GM21737 (cell line): Measurements from ENCODE around the gene PLEKHH3.
"Not testable (repeated sequence)": the region's sequence is repeated elsewhere in the genome, so short reads cannot be mapped to it uniquely, and the experiment has no call there.

Experiments used
- ATAC-seq: cut with Tn5 transposase; IDR thresholded peaks from one replicate; pipeline ENCODE4 v1.9.1; 2021; ENCODE audit warnings: mild to moderate bottlenecking, moderate library complexity; ENCODE audit not compliant: unreplicated experiment

PLEKHH3 gene

DNA sequence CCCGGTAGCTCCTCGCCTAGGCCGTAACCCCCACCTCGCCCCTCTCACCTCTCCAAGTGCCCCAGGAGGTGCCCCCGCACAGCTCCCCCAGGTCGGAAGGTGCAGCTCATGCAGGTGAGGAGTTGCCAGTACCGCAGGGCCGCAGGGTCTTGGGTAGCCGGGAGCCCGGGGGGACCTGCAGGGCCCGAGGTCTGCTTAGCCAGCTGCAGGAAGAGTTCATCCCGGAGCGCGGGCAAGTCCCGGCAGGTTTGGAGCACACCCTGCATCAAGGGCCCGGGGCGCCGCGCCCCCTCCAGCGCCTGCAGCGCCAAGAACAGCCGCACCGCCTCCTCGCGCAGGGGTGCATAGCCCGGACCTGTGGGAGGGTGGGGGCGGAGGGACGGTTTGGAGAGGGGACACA, 4.8 kb downstream of the PLEKHH3 start:
- ATAC-seq: no peak

DNA sequence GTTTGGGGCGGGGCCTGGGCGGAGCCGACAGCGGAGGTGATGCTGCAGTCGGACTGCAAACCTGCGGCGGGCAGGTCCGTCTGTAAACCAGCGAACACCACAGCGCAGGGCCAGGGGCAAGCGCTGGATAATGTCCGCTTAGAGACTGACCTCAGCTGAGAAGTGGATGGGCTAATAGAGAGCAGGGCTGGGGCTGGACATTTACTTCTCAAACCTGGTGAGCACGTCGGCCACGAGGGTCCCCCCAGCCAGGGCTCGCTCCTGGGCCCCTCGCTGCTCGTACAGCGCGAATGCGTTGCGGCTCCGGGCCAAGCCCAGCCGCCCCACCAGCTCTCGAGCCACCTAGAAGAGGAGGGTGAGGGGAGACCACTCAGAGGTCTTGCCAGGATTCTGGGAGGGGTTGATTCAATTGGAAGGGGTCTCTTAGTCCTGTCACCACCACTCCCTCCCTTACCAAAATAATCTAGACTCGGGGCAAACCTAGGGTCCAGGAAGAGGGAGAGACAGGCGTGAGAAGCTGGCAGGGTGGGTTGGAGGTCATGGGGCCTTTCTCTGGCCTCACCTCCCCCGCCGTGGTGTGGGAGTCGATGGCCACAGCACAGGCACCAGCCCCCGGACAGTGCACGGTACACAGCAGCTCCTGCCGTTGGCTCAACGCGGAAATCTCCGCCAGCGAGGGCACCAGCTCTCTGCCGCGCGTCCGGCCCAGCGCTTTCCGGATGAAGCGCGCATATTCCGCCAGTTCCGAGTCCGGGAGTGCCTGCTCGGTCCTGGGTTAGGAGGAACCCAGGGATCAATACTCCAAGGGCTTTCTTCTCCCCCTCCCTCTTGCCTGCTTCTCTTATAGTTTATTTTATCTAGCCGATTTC, 5.8 kb downstream of the PLEKHH3 start:
- ATAC-seq: no peak

- no peak for ATAC-seq
Observed at GRCh38 chr17:42669977-42670788, 6.6 kb downstream of the PLEKHH3 start.

- no peak for ATAC-seq
Observed at GRCh38 chr17:42669705-42669976, 7.2 kb downstream of the PLEKHH3 start.

DNA sequence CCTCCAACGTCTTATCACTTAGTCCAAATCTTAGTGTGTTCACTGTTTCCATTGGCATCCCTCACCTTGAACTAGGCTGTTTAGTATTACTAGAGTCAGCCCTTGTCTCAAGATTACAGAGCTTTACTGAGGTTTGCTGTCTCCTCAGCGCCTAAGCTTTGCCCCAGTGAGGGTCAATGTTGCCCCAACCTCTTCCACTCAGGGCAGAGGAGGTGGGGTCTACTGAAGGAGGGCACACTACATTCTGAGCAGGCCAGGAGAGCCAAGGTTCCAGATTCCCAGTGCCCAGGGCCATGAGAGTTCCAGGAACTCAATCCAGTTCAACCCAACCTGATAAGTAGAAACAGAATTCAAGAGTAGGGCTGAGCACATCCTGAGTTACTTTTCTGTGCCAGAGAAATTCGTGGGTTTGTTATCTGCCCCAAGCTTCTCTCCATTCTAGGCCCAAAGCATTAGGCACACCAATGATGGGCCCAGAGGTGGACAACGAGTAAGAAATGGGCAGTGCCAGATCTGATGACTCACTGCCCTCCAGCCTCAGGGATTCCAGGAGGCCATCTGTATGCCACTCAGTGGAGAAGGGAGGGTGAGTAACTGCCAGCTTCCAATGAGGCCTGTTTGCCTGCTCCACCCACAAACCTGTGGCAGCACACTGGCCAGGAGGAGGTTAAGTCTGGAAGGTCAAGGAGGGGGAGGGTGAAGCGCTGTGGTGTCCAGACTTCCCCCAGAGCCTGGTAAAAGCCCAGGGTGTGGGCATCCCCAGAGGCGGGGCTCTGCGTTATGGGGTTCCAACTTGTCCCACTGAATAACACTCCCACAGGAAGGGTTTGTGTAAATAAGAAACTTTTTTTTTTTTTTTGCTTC, 9.5 kb downstream of the PLEKHH3 start:
- ATAC-seq: no peak

- ATAC-seq: not testable (repeated sequence)
Observed at GRCh38 chr17:42666126-42666525, 10.7 kb downstream of the PLEKHH3 start.

GRCh38 chr17:42665581-42666001, 11.2 kb downstream of the PLEKHH3 start:
- ATAC-seq: no peak

DNA sequence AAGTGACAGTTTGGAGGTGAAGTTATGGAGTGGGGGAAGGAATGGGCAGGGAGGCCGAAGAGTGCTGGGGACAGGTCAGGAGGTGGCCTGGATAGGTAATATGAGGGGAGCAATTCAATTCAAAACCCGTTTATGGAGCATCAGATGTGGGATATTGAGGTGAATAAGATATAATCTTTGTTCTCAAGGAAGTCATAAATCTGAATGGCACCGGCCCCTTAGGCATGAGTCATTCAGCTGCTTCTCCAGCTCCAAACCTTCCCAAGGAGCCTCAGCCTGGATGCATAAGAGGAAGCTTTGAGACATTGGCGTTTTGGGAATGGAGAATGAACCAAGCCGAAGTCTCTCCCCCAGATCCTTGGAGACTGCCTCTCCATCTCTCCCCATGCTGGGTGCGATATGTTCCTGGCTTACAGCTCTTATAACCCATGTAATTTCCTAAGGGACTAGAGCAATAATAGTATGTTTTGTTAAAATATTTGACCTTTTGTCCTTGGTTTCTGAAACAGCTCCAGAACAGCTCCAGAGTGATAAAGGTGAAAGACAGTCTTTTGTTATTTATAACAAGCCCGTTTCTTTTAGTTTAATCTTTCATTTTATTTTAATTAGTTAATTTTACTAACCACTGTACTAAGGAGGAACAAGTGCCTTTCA, 16.0 kb downstream of the PLEKHH3 start:
- no peak for ATAC-seq

DNA sequence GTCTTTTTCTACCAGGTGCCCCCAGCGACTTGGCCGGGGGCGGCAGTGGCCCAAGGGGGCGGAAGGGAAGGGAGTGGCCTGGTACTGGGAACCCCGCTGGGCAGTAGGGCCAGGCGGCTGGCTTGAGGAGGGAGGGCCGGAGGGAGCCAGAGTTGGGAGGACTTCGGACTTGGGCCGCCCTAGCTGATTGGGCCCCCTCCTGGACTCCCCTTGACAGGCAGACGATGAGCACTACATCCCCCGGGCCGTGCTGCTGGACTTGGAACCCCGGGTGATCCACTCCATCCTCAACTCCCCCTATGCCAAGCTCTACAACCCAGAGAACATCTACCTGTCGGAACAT, 16.9 kb downstream of the PLEKHH3 start:
- ATAC-seq: not testable (repeated sequence)

- no peak for ATAC-seq
Observed at GRCh38 chr17:42659079-42659931, 17.5 kb downstream of the PLEKHH3 start, which contains the start of gene TUBG2. TSS of gene TUBG2 (plus strand) at chr17:42659284. CDS start at chr17:42659504, 220 bp downstream.

DNA sequence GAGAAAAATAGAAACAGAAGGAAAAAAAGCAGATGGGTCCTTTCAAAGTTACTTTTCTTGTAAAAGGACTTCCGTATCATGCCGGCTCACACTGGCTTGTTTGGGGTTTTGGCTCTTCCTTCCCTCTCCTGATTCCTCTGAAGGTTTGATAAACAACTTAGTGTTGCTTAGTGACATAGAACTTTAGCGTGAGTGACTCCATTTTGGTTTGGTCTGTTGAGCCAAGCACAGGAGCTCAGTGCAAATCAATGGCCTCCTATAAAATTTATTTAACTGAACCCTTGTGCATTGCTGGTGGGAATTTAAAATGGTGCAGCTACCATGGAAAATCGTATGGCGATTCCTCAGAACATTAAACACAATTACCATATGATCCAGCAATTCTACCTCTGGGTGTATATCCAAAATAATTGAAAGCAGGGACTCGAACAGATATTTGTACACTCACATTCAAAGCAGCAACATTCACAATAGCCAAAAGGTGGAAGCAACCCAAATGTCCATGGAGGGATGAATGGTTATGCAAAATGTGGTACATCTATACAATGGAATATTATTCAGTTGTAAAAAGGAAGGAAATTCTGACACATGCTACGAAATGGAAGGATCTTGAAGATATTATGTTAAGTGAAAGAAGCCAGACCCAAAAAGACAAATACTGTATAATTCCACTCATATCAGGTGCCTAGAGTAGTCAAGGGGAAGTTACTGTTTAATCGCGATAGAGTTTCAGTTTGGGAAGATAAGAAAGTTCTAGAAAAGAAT, 18.8 kb downstream of the PLEKHH3 start:
- no peak for ATAC-seq

- no peak for ATAC-seq
Observed at GRCh38 chr17:42655528-42655927, 21.3 kb downstream of the PLEKHH3 start.

GRCh38 chr17:42653179-42654124, 23.3 kb downstream of the PLEKHH3 start:
- no peak for ATAC-seq

DNA sequence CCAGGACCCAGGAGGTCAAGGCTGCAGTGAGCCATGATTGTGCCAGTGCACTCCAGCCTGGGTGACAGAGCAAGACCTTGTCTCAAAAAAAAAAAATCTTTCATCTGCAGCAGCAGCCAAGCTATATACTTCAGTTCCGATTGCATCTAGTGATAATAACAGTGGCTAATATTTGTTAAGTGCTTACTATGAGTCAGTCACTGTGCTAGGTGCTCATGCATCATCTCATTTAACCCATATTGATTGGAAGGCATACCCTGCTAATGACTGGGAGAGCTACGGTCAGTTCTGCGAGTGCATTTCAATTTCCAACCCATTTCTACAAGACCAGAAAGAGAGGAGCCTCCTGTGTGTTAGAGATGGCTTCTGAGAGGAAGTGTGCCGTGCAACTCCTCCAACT, 25.4 kb downstream of the PLEKHH3 start:
- ATAC-seq: no peak

- ATAC-seq: no peak
Observed at GRCh38 chr17:42647778-42648177, 29.0 kb downstream of the PLEKHH3 start.

GRCh38 chr17:42642336-42642735, 34.5 kb downstream of the PLEKHH3 start:
- ATAC-seq: no peak

GRCh38 chr17:42640121-42640520, 36.7 kb downstream of the PLEKHH3 start:
- ATAC-seq: no peak

- no peak for ATAC-seq
Observed at GRCh38 chr17:42639525-42640113, 37.2 kb downstream of the PLEKHH3 start.
